H9 (cell line): Measurements from ENCODE around the gene EVL. TPM values are rescaled to one million over a fixed set of nuclear protein-coding genes. Genes with fewer than 3 reads are reported as not detected.

Experiments used
- DNase-seq: peaks from one replicate; pipeline ENCODE4 v3.0.0-alpha.2; 2017
- H2AFZ ChIP-seq: one replicate; pipeline ENCODE4 v1.6.1; 2013; ENCODE audit warnings: mild to moderate bottlenecking, low read length, control low read depth, moderate library complexity
- H2AK5ac ChIP-seq: 2 replicates; pipeline ENCODE4 v1.6.1; 2013; ENCODE audit warnings: low read length, control low read depth, mixed read lengths; ENCODE audit not compliant: insufficient read length
- H2BK120ac ChIP-seq: one replicate; pipeline ENCODE4 v1.6.1; 2013; ENCODE audit warnings: low read depth, mild to moderate bottlenecking, low read length, control low read depth, inconsistent platforms; ENCODE audit not compliant: poor library complexity, severe bottlenecking
- H2BK12ac ChIP-seq: 2 replicates; pipeline ENCODE4 v1.6.1; 2013; ENCODE audit warnings: low read length, control low read depth, mixed read lengths, low read depth; ENCODE audit not compliant: insufficient read length
- H2BK15ac ChIP-seq: 2 replicates; pipeline ENCODE4 v1.6.1; 2013; ENCODE audit warnings: low read depth, low read length, control low read depth
- H2BK20ac ChIP-seq: one replicate; pipeline ENCODE4 v1.6.1; 2013; ENCODE audit warnings: low read depth, mild to moderate bottlenecking, low read length, control low read depth, inconsistent platforms; ENCODE audit not compliant: poor library complexity, severe bottlenecking
- H2BK5ac ChIP-seq: 2 replicates; pipeline ENCODE4 v1.6.1; 2013; ENCODE audit warnings: low read length, control low read depth, mixed read lengths; ENCODE audit not compliant: insufficient read length
- H3K14ac ChIP-seq: 2 replicates; pipeline ENCODE4 v1.6.1; 2013; ENCODE audit warnings: low read length, control low read depth; ENCODE audit not compliant: insufficient read depth
- H3K18ac ChIP-seq: 2 replicates; pipeline ENCODE4 v1.6.1; 2013; ENCODE audit warnings: low read depth, mild to moderate bottlenecking, mixed read lengths, low read length, control low read depth; ENCODE audit not compliant: insufficient read length
- H3K23ac ChIP-seq: 2 replicates; pipeline ENCODE4 v1.6.1; 2013; ENCODE audit warnings: low read length, control low read depth, mixed read lengths, low read depth; ENCODE audit not compliant: insufficient read length
- H3K23me2 ChIP-seq: 2 replicates; pipeline ENCODE4 v1.6.1; 2013; ENCODE audit warnings: low read depth, mild to moderate bottlenecking, mixed read lengths, low read length, control low read depth; ENCODE audit not compliant: insufficient read length, poor library complexity, severe bottlenecking
- H3K27ac ChIP-seq: 2 replicates; pipeline ENCODE4 v1.5.1; 2013; ENCODE audit warnings: low read length, control low read depth, mixed read lengths, low read depth; ENCODE audit not compliant: insufficient read length
- H3K27me3 ChIP-seq: 2 replicates; pipeline ENCODE4 v1.6.1; 2013; ENCODE audit warnings: low read length, control low read depth, inconsistent platforms; ENCODE audit not compliant: insufficient read depth
- H3K4ac ChIP-seq: 2 replicates; pipeline ENCODE4 v1.6.1; 2013; ENCODE audit warnings: low read depth, mild to moderate bottlenecking, control low read depth, inconsistent platforms, low read length, moderate library complexity
- H3K4me1 ChIP-seq: 2 replicates; pipeline ENCODE4 v1.6.1; 2013; ENCODE audit warnings: low read length, control low read depth, inconsistent platforms; ENCODE audit not compliant: insufficient read depth
- H3K4me2 ChIP-seq: 2 replicates; pipeline ENCODE4 v1.6.1; 2013; ENCODE audit warnings: low read length, control low read depth, mixed read lengths; ENCODE audit not compliant: insufficient read length, insufficient read depth
- H3K56ac ChIP-seq: 2 replicates; pipeline ENCODE4 v1.6.1; 2013; ENCODE audit warnings: low read depth, mild to moderate bottlenecking, mixed read lengths, low read length, control low read depth; ENCODE audit not compliant: insufficient read length
- H3K79me1 ChIP-seq: 2 replicates; pipeline ENCODE4 v1.6.1; 2013; ENCODE audit warnings: low read depth, mild to moderate bottlenecking, moderate library complexity, low read length, control low read depth, inconsistent platforms; ENCODE audit not compliant: insufficient read depth, poor library complexity, severe bottlenecking
- H3K79me2 ChIP-seq: 2 replicates; pipeline ENCODE4 v1.6.1; 2013; ENCODE audit warnings: low read length, control low read depth, inconsistent platforms; ENCODE audit not compliant: insufficient read depth
- H3K9ac ChIP-seq: 2 replicates; pipeline ENCODE4 v1.6.1; 2013; ENCODE audit warnings: low read length, control low read depth, mixed read lengths; ENCODE audit not compliant: insufficient read length; ENCODE audit errors: extremely low read depth
- H3K9me3 ChIP-seq: one replicate; pipeline ENCODE4 v1.6.1; 2013; ENCODE audit warnings: low read depth, low read length, inconsistent platforms; ENCODE audit not compliant: control insufficient read depth
- H3T11ph ChIP-seq: one replicate; pipeline ENCODE4 v1.6.1; 2013; ENCODE audit warnings: mild to moderate bottlenecking, low read length, control low read depth, inconsistent platforms
- H4K20me1 ChIP-seq: one replicate; pipeline ENCODE4 v1.6.1; 2013; ENCODE audit not compliant: control insufficient read depth, insufficient read length, insufficient read depth
- H4K5ac ChIP-seq: 2 replicates; pipeline ENCODE4 v1.6.1; 2013; ENCODE audit warnings: low read depth, mild to moderate bottlenecking, mixed read lengths, low read length, control low read depth; ENCODE audit not compliant: insufficient read length
- H4K8ac ChIP-seq: replicated peaks from 2 replicates; pipeline ENCODE4 v1.6.1; 2013; ENCODE audit warnings: low read length, control low read depth, mixed read lengths, low read depth; ENCODE audit not compliant: insufficient read length
- H4K91ac ChIP-seq: 2 replicates; pipeline ENCODE4 v1.6.1; 2013; ENCODE audit warnings: low read depth, mild to moderate bottlenecking, moderate library complexity, mixed read lengths, low read length, control low read depth; ENCODE audit not compliant: insufficient read length
- H3K27ac Mint-ChIP-seq, 3 experiments: 2 replicates in 2 of 3; 3 replicates in 1 of 3; pipeline ENCODE4 v1.8.0; 2020 to 2021; ENCODE audit warnings: mixed read lengths in 3 of 3, mild to moderate bottlenecking in 1 of 3, moderate library complexity in 1 of 3
- H3K27me3 Mint-ChIP-seq: 2 replicates; pipeline ENCODE4 v1.8.0; 2021; ENCODE audit warnings: low read depth, mild to moderate bottlenecking, moderate library complexity, mixed read lengths
- H3K36me3 Mint-ChIP-seq, 3 experiments: 2 replicates in 2 of 3; 3 replicates in 1 of 3; pipeline ENCODE4 v1.8.0; 2020 to 2021; ENCODE audit warnings: low read depth in 3 of 3, mixed read lengths in 3 of 3; ENCODE audit not compliant: insufficient read depth in 1 of 3
- H3K4me1 Mint-ChIP-seq, 2 experiments: 2 replicates each; pipeline ENCODE4 v1.8.0; 2020; ENCODE audit warnings: mixed read lengths in 2 of 2
- H3K4me3 Mint-ChIP-seq, 2 experiments: 2 replicates in 1 of 2; 3 replicates in 1 of 2; pipeline ENCODE4 v1.8.0; 2020 to 2021; ENCODE audit warnings: mild to moderate bottlenecking in 2 of 2, mixed read lengths in 2 of 2, moderate library complexity in 1 of 2
- H3K9me3 Mint-ChIP-seq, 2 experiments: 2 replicates in 1 of 2; 3 replicates in 1 of 2; pipeline ENCODE4 v1.8.0; 2020; ENCODE audit warnings: mild to moderate bottlenecking in 2 of 2, mixed read lengths in 2 of 2, moderate library complexity in 1 of 2
- WGBS: extraction: QIAGEN DNeasy Blood & Tissue Kit; methylation state at CpG from one replicate; pipeline ENCODE4 v1.1.7; 2013; ENCODE audit warnings: missing lambda C conversion rate, low lambda C conversion rate, mixed read lengths; ENCODE audit not compliant: insufficient read length; ENCODE audit errors: extremely low coverage; 5-methylcytosine and 5-hydroxymethylcytosine counted together
- total RNA-seq: library from RNA; stranded (reverse); gene quantifications from 2 replicates; pipeline ENCODE4 v1.2.1, GENCODE V29; 2021
- TF ChIP-seq, protein P1 (sequence below): fragments of 200-600 bp; sonication (generic); conservative IDR thresholded peaks from 3 replicates; pipeline ENCODE4 v1.8.0; 2021; ENCODE audit warnings: antibody characterized with exemption, mild to moderate bottlenecking

EVL gene
- total RNA-seq, 1 experiment from 2014 or later, result 53.2 TPM

DNA sequence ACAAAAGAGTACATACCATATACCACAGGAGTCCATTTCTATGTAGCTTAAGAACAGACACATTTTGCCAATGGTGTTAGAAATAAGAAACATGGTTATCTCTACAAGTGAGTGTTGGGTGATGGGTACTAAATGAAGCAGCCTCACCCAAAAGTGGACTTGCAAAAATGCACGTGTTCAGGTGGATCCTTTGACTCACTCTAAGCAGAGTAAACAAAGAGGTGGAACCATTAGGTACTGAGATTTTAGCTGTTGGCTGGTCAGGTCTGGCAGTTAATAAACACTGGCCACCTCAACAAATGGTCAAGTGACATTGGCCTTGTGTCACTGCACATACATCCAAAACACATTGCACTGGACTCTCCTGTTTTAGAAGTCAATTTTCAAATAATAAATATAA is 27.6 kb downstream of the EVL start:
- Histone ChIP-seq H2BK20ac (no peak overlapping the region), H2AFZ (no peak overlapping the region), H4K91ac (no peak overlapping the region), H3K56ac (no peak overlapping the region), H3K4ac (no peak overlapping the region), H3K27ac (no peak overlapping the region), H3K79me1 (no peaks in the 10 kb centered on the region), H3K23ac (no peak overlapping the region), H4K20me1 (no peaks in the 10 kb centered on the region), H4K8ac (no peak overlapping the region), H3K27me3 (no peaks in the 10 kb centered on the region), H3K4me2 (no peak overlapping the region), H3K9ac (no peak overlapping the region), H2AK5ac (no peak overlapping the region), H3K14ac (no peak overlapping the region), H2BK15ac (no peak overlapping the region), H2BK12ac (no peak overlapping the region), H3K79me2 (no peaks in the 10 kb centered on the region), H4K5ac (no peak overlapping the region), H3K18ac (no peak overlapping the region), H3T11ph (no peak overlapping the region), H2BK5ac (no peak overlapping the region), H2BK120ac (no peak overlapping the region), H3K4me1 (no peaks in the 10 kb centered on the region), H3K9me3 (no peaks in the 10 kb centered on the region), H3K23me2 (no peaks in the 10 kb centered on the region)
- H3K27me3 Mint-ChIP-seq, result no peaks in the 10 kb centered on the region
- no peak overlapping the region for H3K27ac Mint-ChIP-seq
- no peaks in the 10 kb centered on the region for H3K9me3 Mint-ChIP-seq
- no CpG with 5 or more reads among the region's 1 CpG for WGBS
- peaks cover 0 to 3% of the 10 kb centered on the region in 2 experiments; a peak in 1 of 4 replicates for H3K4me1 Mint-ChIP-seq
- H3K4me3 Mint-ChIP-seq, result no peak overlapping the region
- peaks cover 0 to 4% (median 0%) of the 10 kb centered on the region in 3 experiments; a peak in 2 of 7 replicates for H3K36me3 Mint-ChIP-seq
- no peak for DNase-seq
- TF ChIP-seq, protein P1, sequence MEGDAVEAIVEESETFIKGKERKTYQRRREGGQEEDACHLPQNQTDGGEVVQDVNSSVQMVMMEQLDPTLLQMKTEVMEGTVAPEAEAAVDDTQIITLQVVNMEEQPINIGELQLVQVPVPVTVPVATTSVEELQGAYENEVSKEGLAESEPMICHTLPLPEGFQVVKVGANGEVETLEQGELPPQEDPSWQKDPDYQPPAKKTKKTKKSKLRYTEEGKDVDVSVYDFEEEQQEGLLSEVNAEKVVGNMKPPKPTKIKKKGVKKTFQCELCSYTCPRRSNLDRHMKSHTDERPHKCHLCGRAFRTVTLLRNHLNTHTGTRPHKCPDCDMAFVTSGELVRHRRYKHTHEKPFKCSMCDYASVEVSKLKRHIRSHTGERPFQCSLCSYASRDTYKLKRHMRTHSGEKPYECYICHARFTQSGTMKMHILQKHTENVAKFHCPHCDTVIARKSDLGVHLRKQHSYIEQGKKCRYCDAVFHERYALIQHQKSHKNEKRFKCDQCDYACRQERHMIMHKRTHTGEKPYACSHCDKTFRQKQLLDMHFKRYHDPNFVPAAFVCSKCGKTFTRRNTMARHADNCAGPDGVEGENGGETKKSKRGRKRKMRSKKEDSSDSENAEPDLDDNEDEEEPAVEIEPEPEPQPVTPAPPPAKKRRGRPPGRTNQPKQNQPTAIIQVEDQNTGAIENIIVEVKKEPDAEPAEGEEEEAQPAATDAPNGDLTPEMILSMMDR, result no peak
